ENCODE results near the gene NUMBL. TPM values are rescaled to one million over a fixed set of nuclear protein-coding genes. Genes with fewer than 3 reads are reported as not detected.

NUMBL gene
- polyA plus RNA-seq, 2 of the 4 experiments (the other 2 are of a cell fraction) = 21.1 to 28.7 TPM

DNA sequence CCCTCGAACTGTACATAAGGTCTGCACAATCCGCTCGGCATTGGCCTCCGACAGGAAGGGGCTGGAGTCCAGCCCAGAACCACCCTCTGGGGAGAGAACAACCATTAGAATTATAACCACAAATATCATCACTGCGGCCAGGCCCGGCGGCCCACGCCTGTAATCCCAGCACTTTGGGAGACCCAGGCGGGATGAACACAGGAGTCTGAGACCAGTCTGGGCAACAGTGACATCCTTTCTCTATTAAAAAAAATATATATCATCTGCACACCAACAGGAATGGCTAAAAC is 14.9 kb upstream of the NUMBL start:
- POLR2A ChIA-PET = no interaction called here
- ATAC-seq = no peak
- WGBS (ENCODE audit: missing lambda C conversion rate) = 95% methylated on average over 9 of the region's 9 CpGs
- H3K4me3 ChIP-seq = no peak overlapping the region
- H3K27ac ChIP-seq = no peak overlapping the region
- CTCF ChIA-PET = interaction anchor here (0.7 to 11.7 kb wide), 2 partner anchors 11 to 42 kb away, joined by 4 to 178 read pairs; no protein-coding TSS in a partner anchor
- no peak for FAIRE-seq
- H3K4me1 ChIP-seq = peaks cover 8% of the 10 kb centered on the region; the same call in 2 of the 3 replicates
- no peak for DNase-seq (ENCODE audit: low read depth in 1 of 2, low spot score in 1 of 2)
- H3K9me3 ChIP-seq = no peaks in the 10 kb centered on the region
- no peak overlapping the region for H3K4me2 ChIP-seq
- no peak for TF ChIP-seq ZFP36 (IDR thresholded peaks at IDR 0.05; ENCODE audit: borderline replicate concordance, partially characterized antibody)
- TF ChIP-seq, protein P1, sequence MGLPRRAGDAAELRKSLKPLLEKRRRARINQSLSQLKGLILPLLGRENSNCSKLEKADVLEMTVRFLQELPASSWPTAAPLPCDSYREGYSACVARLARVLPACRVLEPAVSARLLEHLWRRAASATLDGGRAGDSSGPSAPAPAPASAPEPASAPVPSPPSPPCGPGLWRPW (IDR thresholded peaks at IDR 0.05) = no peak
- no peak for TF ChIP-seq ESRRA (IDR thresholded peaks at IDR 0.05; ENCODE audit: borderline replicate concordance, low read length)
- no peak for TF ChIP-seq HOXB13 (CRISPR knock-in tag; IDR thresholded peaks at IDR 0.05; ENCODE audit: low read depth)
- TF ChIP-seq TP53 (CRISPR knock-in tag; IDR thresholded peaks at IDR 0.05) = no peak
- TF ChIP-seq, protein P2, sequence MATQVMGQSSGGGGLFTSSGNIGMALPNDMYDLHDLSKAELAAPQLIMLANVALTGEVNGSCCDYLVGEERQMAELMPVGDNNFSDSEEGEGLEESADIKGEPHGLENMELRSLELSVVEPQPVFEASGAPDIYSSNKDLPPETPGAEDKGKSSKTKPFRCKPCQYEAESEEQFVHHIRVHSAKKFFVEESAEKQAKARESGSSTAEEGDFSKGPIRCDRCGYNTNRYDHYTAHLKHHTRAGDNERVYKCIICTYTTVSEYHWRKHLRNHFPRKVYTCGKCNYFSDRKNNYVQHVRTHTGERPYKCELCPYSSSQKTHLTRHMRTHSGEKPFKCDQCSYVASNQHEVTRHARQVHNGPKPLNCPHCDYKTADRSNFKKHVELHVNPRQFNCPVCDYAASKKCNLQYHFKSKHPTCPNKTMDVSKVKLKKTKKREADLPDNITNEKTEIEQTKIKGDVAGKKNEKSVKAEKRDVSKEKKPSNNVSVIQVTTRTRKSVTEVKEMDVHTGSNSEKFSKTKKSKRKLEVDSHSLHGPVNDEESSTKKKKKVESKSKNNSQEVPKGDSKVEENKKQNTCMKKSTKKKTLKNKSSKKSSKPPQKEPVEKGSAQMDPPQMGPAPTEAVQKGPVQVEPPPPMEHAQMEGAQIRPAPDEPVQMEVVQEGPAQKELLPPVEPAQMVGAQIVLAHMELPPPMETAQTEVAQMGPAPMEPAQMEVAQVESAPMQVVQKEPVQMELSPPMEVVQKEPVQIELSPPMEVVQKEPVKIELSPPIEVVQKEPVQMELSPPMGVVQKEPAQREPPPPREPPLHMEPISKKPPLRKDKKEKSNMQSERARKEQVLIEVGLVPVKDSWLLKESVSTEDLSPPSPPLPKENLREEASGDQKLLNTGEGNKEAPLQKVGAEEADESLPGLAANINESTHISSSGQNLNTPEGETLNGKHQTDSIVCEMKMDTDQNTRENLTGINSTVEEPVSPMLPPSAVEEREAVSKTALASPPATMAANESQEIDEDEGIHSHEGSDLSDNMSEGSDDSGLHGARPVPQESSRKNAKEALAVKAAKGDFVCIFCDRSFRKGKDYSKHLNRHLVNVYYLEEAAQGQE (IDR thresholded peaks at IDR 0.05) = no peak
- no peak for TF ChIP-seq RNF2 (IDR thresholded peaks at IDR 0.05; ENCODE audit: borderline replicate concordance, low read depth)
- no peak for TF ChIP-seq FOXS1 (CRISPR knock-in tag; IDR thresholded peaks at IDR 0.05)
- TF ChIP-seq, protein P3, sequence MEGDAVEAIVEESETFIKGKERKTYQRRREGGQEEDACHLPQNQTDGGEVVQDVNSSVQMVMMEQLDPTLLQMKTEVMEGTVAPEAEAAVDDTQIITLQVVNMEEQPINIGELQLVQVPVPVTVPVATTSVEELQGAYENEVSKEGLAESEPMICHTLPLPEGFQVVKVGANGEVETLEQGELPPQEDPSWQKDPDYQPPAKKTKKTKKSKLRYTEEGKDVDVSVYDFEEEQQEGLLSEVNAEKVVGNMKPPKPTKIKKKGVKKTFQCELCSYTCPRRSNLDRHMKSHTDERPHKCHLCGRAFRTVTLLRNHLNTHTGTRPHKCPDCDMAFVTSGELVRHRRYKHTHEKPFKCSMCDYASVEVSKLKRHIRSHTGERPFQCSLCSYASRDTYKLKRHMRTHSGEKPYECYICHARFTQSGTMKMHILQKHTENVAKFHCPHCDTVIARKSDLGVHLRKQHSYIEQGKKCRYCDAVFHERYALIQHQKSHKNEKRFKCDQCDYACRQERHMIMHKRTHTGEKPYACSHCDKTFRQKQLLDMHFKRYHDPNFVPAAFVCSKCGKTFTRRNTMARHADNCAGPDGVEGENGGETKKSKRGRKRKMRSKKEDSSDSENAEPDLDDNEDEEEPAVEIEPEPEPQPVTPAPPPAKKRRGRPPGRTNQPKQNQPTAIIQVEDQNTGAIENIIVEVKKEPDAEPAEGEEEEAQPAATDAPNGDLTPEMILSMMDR (IDR thresholded peaks at IDR 0.05) = no peak

DNA sequence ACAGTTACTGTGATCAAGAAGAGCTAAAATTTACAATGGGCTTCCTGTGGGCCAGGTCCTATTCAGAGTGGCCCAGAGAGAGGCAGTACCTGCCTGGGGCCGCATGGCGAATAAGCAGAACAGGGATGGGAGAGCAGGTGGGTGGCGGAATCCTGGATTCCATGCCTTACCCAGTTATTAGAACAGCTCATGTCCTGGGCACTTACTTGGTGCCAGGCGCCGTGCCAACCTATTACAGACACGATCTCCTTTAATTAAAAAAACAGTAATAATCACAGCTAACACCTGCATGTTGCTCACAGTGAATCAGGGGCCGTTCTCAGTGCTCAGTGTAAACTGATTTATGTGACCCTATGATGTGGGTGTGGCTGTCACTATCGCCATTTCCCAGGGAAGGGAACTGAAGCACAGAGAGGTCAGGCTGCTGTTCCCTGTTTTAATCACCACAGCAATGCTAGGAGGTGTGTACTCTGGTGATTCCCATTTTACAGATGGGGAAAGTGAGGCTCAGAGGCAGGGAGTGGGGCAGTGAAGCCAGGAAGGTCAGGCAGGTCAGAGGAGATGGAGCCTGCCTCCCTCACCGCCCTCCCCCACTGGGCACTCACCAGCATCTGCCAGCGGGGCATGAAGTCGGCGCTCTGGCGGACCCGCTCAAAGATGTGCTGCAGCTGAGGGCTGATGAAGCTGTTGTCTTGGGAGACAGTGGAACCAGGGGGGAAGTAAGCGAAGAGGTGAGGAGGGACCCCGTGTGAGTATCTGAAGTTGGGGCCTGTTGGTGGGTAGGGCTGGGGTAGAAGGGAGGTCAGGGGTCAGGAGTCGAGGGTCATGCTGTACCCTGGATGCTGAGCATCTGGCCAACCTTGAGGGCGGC is 14.3 kb upstream of the NUMBL start:
- H3K4me1 ChIP-seq = peaks cover 8% of the 10 kb centered on the region; the same call in 2 of the 3 replicates
- DNase-seq (ENCODE audit: low read depth in 1 of 2, low spot score in 1 of 2) = no peak
- no peak overlapping the region for H3K4me3 ChIP-seq
- no peak overlapping the region for H3K27ac ChIP-seq
- WGBS (ENCODE audit: missing lambda C conversion rate) = 92% methylated on average over 18 of the region's 18 CpGs
- CTCF ChIA-PET = interaction anchor here (0.6 to 11.7 kb wide), 10 partner anchors 9 to 94 kb away, joined by 3 to 178 read pairs (median 4); partner anchors contain the start of genes EGLN2 and NUMBL
- POLR2A ChIA-PET = interaction anchor here (0.6 to 1.1 kb wide), 4 partner anchors 12 to 545 kb away, joined by 3 to 5 read pairs (median 3); partner anchors contain the start of genes COQ8B and ITPKC
- TF ChIP-seq CHD2 (IDR thresholded peaks at IDR 0.05; ENCODE audit: low read length, partially characterized antibody) (no peak), KDM1A (IDR thresholded peaks at IDR 0.05; ENCODE audit: low read depth) (peak; percentile 72; the same call in 1 of the 2 replicates)
- TF ChIP-seq, protein P2 (IDR thresholded peaks at IDR 0.05) = no peak
- H3K4me2 ChIP-seq = no peak overlapping the region
- no peaks in the 10 kb centered on the region for H3K9me3 ChIP-seq
- FAIRE-seq = no peak
- ATAC-seq = no peak

Data from A549 (cell line).